Activated T-cell treated with anti-CD3 and anti-CD28 coated beads, Interleukin-2, amount 50 U/mL, for 24 hours (primary cell): ENCODE results near the gene BRSK2.
"Not testable (repeated sequence)": the region's sequence is repeated elsewhere in the genome, so short reads cannot be mapped to it uniquely, and the experiment has no call there.

ENCODE experiments used
- DNase-seq: peaks from one replicate; pipeline ENCODE4 v3.0.0-alpha.2; 2020
- H3K27ac Mint-ChIP-seq: 2 replicates; pipeline ENCODE4 v1.8.0; 2020; ENCODE audit warnings: mild to moderate bottlenecking, mixed read lengths
- H3K27me3 Mint-ChIP-seq: 2 replicates; pipeline ENCODE4 v1.8.0; 2020; ENCODE audit warnings: mixed read lengths
- H3K36me3 Mint-ChIP-seq: 2 replicates; pipeline ENCODE4 v1.8.0; 2020; ENCODE audit warnings: low read depth, mixed read lengths
- H3K4me1 Mint-ChIP-seq: 2 replicates; pipeline ENCODE4 v1.8.0; 2020; ENCODE audit warnings: low read depth, mixed read lengths
- H3K4me3 Mint-ChIP-seq: 2 replicates; pipeline ENCODE4 v1.8.0; 2020; ENCODE audit warnings: mild to moderate bottlenecking, moderate library complexity, mixed read lengths
- H3K9me3 Mint-ChIP-seq: 2 replicates; pipeline ENCODE4 v1.8.0; 2020; ENCODE audit warnings: mixed read lengths

BRSK2 gene

GRCh38 chr11:1509626-1510255 lies 120.0 kb downstream of the BRSK2 start:
- peaks cover 61% of the 10 kb centered on the region for H3K4me1 Mint-ChIP-seq
- H3K36me3 Mint-ChIP-seq, result peaks cover 4% of the 10 kb centered on the region
- peak overlapping the region; percentile 17 for H3K27ac Mint-ChIP-seq
- no peak for DNase-seq
- H3K4me3 Mint-ChIP-seq, result no peak overlapping the region
- H3K27me3 Mint-ChIP-seq, result no peaks in the 10 kb centered on the region
- no peaks in the 10 kb centered on the region for H3K9me3 Mint-ChIP-seq

DNA sequence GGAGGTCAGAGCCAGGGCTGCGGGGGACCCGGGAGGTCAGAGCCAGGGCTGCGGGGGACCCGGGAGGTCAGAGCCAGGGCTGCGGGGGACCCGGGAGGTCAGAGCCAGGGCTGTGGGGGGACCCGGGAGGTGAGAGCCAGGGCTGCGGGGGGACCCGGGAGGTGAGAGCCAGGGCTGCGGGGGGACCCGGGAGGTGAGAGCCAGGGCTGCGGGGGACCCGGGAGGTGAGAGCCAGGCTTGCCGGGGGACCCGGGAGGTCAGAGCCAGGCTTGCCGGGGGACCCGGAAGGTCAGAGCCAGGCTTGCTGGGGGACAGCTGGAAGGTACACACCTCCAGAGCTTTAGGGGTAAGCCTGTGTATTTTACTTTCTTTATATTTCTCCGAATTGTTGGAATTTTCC lies 120.6 kb downstream of the BRSK2 start:
- not testable (repeated sequence) for H3K36me3 Mint-ChIP-seq, H3K27ac Mint-ChIP-seq, H3K4me3 Mint-ChIP-seq, DNase-seq, H3K27me3 Mint-ChIP-seq, H3K9me3 Mint-ChIP-seq
- peaks cover 62% of the 10 kb centered on the region for H3K4me1 Mint-ChIP-seq

GRCh38 chr11:1510928-1511327 lies 121.2 kb downstream of the BRSK2 start:
- H3K36me3 Mint-ChIP-seq, result peaks cover 4% of the 10 kb centered on the region
- peaks cover 67% of the 10 kb centered on the region for H3K4me1 Mint-ChIP-seq
- H3K4me3 Mint-ChIP-seq, result no peak overlapping the region
- no peaks in the 10 kb centered on the region for H3K27me3 Mint-ChIP-seq
- no peak for DNase-seq
- H3K9me3 Mint-ChIP-seq, result no peaks in the 10 kb centered on the region
- peak overlapping the region; percentile 44 for H3K27ac Mint-ChIP-seq

DNA sequence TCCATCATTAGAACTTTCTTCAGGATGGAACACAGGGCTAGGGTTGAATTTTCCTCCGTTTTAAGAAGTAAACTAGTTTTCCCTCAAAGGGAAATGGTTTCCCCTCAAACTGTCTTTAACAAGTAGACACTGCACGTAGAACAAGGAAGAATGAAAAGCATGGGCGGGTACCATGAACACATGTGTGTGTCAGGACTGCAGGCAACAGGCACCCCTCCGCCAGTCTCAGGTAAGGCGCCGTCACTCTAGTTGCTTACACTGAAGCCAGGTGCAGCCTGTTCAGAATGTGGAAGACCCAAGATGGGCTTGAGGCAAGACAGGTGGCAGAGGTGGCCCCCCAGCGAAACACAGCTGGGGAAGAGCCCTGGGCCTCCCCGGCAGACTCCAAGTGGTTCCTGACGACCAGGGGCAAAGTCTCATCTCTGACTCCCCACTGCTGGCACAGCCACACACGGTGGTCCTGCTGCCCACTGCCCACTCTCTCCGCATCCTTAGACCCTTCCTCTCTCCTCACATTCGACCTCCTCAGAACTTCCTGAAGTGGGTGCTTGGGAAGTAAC lies 122.3 kb downstream of the BRSK2 start:
- Mint-ChIP-seq H3K4me1 (peaks cover 72% of the 10 kb centered on the region), H3K36me3 (peaks cover 4% of the 10 kb centered on the region), H3K4me3 (no peak overlapping the region), H3K27ac (no peak overlapping the region), H3K9me3 (no peaks in the 10 kb centered on the region), H3K27me3 (no peaks in the 10 kb centered on the region)
- DNase-seq, result no peak
